ENCODE measurements around the gene SFXN5.

Gene SFXN5

GRCh38 chr2:73009177-73009839, 62.2 kb downstream of the SFXN5 start:
- DNase-seq, result no peak

- no peak for DNase-seq
Measured at GRCh38 chr2:73008766-73009135, 62.8 kb downstream of the SFXN5 start.

GRCh38 chr2:73007991-73008765, 63.3 kb downstream of the SFXN5 start:
- DNase-seq, result no peak

GRCh38 chr2:73006969-73007710, 64.4 kb downstream of the SFXN5 start:
- DNase-seq, result no peak

- DNase-seq, result no peak
Measured at GRCh38 chr2:73004889-73005596, 66.5 kb downstream of the SFXN5 start.

- no peak for DNase-seq
Measured at GRCh38 chr2:73004466-73004865, 67.0 kb downstream of the SFXN5 start.

GRCh38 chr2:73003027-73003426, 68.5 kb downstream of the SFXN5 start:
- no peak for DNase-seq

GRCh38 chr2:73000808-73001570, 70.5 kb downstream of the SFXN5 start:
- no peak for DNase-seq

GRCh38 chr2:72999729-73000725, 71.5 kb downstream of the SFXN5 start:
- DNase-seq, result no peak

GRCh38 chr2:72998724-72999123, 72.8 kb downstream of the SFXN5 start:
- no peak for DNase-seq

GRCh38 chr2:72998234-72998651, 73.3 kb downstream of the SFXN5 start:
- DNase-seq, result no peak

- DNase-seq, result no peak
Measured at GRCh38 chr2:72996117-72996502, 75.4 kb downstream of the SFXN5 start.

GRCh38 chr2:72995430-72996116, 75.9 kb downstream of the SFXN5 start:
- no peak for DNase-seq

GRCh38 chr2:72994991-72995380, 76.5 kb downstream of the SFXN5 start:
- DNase-seq, result no peak

- no peak for DNase-seq
Measured at GRCh38 chr2:72994282-72994990, 77.1 kb downstream of the SFXN5 start.

- DNase-seq, result no peak
Measured at GRCh38 chr2:72993933-72994280, 77.6 kb downstream of the SFXN5 start.

GRCh38 chr2:72993147-72993932, 78.2 kb downstream of the SFXN5 start:
- peak; percentile 59 for DNase-seq

- no peak for DNase-seq
Measured at GRCh38 chr2:72992734-72993102, 78.8 kb downstream of the SFXN5 start.
